Stimulated activated CD8-positive, alpha-beta memory T cell treated with anti-CD3 and anti-CD28 coated beads, Interleukin-4, amount 100 ng/mL, for 1 hour (primary cell): ENCODE results near the gene BTBD2.
"Not testable (repeated sequence)": the region's sequence is repeated elsewhere in the genome, so short reads cannot be mapped to it uniquely, and the experiment has no call there.

Source experiments
- DNase-seq, 2 donors: peaks; one replicate each; pipeline ENCODE4 v3.0.0-alpha.2; 2020; ENCODE audit warnings: low read depth in 2 of 2, low spot score in 1 of 2

The BTBD2 gene

DNA sequence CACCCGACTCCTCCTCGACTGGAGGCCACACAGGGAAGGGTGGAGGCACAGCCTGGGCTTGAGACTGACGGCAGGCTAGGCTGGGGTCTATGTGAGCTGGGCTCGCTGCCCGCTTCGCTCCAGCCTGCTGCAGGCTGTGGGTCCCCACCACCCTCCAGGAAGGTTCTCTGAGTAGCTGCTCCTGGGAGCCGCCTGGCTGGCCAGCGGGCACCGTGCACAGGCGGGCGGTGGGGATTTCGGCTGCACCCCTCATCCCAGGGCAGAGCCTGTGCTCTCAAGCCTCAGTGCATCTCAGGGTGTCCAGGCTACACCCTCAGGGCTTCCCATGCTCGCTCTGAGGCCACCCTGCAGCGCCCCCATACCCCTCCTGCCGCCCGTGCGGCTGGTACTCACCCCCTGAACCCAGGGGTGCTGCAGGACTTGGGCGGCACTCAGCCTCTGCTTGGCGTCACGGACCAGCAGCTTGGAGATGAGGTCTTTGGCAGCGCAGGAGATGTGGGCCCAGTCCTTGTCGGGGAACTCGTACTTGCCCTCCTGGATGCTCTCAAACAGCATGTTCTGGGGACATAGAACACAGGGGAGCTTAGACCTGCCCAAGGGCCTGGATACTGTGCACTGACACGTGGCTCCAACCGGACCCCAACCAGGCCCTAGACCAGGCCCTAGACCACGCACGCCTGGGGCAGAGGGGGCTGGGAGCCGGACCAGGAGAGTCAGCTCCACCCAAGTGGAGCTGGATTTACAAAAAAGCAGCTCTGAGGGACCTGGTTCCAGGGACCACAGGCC, 25.3 kb upstream of the BTBD2 start:
- DNase-seq, result no peak

DNA sequence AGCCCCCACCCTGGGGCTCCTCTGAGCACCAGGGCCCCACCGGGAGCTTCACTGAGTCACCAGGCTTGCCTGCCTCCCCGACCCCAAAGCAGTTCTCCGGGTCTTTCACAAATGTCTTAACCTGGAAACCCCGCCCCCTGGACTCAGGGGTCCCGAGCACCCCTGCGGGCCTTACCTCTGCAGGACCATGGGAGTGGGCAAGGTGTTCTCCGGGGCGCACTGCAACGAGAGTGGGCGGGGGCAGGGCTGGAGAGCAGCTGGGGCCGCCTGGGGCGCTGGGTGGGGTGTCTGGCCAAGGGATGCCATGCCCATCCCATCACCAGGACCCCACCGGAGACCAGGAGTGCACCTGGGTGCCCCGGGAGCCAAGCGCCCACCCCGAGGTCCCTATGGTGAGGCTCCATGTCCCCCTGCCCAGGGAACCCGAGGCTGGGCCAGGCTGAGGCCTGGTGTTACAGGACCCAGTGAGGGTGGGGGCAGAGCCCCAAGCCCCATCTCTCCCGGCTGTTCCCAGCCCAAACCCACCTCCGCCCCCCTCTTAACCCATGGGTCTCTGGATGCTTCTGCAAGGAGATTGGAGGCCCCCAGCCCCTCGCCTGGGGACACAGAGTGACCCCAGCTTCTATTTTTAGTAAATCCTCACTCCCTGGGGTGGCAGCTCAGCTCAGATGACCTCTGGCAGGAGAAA, 24.6 kb upstream of the BTBD2 start:
- DNase-seq, result no peak

DNA sequence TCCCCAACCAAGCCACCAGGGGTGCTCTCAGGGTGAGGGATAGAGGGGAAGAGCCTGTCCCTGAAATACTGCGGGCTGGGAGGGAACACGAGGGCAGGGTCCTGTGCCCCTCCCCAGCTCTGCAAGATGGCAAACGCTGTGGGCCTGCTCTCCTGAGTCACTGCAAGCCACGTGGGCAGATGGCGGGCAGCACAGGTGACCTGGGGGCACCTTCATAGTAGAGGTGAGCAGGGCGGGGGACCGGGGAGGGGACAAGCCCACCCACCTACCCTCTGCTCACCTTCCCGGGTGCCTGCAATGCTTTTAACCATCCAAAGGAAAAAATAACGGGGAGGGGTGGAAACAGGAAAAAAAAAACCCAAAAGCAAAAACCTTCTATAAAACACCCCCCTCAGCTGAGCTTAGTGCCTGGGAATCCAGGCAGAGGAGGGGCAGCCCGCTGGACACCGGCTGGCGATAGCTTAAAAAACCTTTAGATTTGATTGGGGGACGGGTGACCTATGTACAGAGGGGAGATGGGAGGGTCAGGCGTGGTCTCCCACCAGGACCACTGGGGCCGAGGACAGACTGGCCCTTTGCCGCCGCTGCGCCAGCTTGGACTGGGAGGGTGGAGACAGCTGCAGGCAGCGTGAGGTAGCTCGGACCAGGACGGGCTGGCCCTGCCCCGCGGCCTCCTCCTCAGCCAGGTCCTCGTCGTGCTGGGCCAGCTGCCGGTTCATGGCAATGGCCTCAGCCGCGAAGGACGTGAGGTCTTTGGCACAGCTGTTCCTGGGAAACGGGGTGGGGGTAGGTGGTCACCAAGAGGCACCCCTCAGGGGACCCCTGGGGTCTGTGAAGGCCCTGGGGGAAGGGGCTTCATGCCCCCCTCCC, 23.8 kb upstream of the BTBD2 start:
- DNase-seq, result no peak

DNA sequence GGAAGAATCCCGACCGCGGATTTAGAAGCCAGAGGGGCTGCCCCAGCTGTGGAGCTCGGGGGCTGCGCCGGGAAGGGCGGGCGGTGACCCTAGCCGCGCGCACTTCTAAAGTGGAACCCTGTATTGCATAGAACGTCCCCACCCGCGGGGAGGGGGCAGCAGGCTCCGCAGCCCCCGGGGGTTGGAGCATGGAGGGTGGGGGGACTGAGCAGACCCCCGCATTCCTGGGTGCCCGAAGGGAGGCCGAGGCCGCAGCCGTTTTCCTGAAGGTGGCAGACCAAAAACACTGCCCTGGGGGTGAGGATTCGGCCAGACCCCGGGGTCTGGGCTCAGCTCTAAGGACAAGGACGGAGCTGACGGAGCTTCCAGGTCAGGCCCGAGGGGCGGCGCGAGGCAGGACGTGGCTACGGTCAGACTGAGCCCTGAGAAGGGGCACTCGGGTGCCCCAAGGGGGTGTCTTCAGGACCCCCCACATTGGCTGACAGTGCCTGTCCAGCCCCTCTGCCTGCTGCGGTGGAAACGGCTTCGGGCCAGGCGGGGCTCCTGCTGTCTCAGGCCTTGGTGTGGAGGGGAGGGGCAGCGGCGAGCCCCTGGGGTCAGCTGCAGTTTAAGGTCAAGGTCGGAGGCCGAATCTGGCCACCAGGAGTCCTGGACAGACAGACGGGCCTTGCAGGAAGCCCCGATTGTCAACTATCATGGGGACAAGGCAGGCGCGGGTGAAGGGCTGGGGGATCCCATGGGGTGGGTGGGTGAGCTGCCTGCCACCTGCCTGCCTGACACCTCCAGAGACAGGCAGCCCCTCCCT, 23.0 kb upstream of the BTBD2 start:
- no peak for DNase-seq

DNA sequence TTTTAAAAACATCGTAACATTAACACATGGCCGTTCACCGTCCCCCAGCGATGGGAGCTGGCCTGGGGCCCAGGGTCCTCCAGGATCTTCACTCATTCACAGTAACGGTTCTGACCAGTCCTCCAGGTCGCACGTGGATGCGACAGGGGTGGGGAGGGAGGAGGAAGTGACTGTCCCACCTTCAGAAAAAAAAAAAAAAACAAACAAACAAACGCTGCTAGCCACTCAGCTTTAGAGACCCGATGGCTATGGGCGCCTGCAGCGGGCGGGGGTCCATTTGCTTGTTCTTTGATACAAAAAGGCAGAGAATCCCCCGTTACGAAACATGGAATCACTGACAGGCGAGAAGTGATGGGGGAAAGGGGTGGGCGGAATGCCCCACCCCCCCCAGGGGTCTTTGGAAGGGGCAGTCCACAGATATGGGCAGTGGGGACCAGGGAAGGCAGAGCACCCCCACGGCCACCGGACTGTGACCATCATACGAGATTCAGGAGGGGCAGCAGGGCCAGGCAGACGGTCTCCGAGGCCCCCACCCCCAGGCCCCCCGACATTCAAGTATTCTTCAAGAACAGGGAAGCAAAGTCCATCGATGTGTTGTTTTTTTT, 22.2 kb upstream of the BTBD2 start:
- no peak for DNase-seq

DNA sequence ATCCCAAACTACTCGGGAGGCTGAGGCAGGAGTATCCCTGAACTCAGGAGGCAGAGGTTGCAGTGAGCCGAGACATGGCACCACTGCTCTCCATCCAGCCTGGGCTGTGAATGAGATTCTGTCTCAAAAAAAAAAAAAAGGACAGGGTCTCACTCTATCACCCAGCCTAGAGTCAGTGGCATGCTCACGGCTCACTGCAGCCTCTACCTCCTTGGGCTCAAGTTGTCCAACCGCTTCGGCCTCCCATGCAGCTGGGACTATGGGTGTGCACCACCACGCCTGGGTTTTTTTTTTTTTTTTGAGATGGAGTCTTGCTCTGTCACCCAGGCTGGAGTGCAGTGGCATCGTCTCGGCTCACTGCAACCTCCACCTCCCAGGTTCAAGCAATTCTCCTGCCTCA, 20.9 kb upstream of the BTBD2 start:
- no peak for DNase-seq

DNA sequence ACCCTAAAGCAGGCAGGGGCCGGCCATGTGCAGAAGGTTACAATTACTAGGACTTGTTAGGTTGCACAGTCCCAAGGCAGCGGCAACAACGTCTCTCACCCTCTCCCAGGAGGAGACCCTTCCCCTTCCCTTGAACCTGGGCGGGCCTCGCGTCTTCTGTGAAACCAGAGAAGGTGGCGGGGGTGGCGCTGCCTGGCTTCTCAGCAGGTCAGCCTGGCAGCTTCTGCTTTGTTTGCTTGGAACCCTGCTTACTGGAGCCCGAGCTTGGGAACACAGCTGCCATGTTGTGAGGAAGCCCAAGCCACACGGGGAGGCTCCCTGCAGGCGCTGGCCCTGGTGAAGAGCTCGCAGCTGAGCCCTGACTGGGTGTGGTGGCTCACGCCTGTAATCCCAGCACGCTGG, 20.1 kb upstream of the BTBD2 start:
- no peak for DNase-seq

DNA sequence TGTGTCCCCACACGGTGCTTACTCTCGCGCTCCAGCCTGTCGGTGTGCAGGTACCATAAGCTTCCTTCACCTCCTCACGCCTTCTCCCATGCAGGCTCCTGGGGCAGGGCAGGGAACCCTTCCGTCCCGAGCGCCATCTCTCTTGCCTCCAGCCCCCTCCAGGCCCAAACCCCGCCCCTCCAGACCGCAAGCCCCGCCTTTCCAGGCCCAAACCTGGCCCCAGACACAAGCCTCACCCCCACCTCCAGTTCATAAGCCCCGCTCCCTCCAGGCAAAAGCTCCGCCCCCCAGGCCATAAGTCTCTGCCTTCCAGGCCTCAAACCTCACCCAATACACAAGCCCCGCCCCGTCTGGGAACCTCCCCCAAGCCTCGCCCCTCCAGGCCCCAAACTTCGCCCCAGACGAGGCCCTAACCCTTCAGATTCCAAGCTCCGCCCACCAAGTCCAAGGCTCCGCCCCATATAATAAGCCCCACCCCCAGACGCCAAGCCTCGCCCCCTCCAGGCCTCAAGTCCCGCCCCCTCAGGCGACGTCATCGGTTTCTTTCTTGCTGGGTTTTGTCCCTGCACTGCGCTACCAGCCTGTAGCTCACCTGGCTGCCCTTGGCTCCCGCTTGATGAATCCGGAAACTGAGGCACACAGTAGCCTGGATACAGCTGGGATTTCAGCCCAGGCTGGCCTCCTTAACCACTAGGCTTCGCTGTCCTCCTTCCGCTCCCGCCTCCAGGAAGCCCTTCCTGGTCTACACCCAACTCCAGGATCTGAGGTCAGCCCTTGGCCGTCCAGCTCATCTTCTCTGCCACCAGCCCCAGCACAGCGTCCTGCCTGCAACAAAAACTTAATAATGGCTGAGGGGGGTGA, 19.4 kb upstream of the BTBD2 start:
- no peak for DNase-seq

DNA sequence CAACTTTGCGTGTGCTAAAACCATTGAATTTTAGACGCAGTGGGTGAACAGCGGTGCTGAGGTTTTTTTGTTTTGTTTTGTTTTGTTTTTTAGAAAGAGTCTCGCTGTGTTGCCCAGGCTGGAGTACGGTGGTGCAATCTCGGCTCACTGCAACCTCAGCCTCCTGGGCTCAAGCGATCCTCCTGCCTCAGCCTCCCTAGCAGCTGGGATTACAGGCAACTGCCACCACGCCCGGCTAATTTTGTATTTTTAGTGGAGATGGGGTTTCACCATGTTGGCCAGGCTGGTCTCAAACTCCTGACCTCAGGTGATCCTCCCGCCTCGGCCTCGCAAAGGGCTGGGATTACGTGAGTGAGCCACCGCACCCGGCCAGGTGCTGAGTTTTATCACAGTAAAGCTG, 18.7 kb upstream of the BTBD2 start:
- not testable (repeated sequence) for DNase-seq

DNA sequence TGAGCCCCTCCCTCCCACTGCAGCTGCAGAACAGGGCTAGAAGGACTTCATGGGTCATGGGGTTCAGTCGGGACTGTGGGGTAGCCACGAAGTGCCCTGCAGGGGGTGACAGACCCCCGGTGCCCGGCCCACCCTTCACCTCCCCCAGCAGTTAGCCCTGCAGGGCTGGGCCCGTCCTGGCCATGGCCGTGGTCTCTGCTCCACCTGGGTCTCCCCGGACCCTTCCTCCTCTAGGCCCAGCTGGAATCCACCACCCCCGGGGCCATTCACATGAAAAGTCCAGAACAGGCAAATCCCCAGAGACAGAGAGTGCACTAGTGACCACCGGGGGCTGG, 18.3 kb upstream of the BTBD2 start:
- DNase-seq, result no peak

DNA sequence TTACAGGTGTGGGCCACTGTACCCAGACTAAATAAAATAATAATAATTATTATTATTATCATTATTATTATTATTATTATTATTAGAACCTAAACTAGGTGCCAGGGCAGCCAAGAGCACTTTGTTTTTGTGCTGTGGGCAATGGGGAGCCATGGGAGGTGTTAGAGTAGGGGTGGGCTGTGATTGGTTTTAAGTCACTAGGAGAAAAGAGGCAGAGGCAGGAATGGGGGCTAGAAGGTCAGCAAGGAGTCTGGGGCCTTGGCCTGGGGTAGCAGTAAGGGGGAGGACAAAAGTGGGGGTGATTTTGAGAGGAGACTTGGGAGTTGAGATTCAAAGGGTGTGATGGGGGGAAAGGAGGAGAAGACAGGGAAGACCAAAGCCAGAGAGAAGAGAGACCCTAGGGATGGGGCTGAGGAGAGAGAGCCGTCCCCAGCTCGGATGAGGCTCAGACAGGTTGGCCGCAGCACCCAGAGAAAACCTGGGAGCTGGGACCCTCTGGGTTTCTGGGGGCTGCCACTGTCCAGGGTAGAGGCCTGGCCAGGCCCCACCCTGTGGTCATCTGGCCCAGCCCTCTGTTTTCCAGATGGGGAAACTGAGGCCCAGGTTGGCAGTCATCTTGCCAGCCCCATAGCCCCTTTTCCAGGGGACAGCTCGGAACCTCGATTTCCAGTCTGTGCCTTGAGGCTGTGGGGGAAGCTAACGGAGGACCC, 17.8 kb upstream of the BTBD2 start:
- no peak for DNase-seq

DNA sequence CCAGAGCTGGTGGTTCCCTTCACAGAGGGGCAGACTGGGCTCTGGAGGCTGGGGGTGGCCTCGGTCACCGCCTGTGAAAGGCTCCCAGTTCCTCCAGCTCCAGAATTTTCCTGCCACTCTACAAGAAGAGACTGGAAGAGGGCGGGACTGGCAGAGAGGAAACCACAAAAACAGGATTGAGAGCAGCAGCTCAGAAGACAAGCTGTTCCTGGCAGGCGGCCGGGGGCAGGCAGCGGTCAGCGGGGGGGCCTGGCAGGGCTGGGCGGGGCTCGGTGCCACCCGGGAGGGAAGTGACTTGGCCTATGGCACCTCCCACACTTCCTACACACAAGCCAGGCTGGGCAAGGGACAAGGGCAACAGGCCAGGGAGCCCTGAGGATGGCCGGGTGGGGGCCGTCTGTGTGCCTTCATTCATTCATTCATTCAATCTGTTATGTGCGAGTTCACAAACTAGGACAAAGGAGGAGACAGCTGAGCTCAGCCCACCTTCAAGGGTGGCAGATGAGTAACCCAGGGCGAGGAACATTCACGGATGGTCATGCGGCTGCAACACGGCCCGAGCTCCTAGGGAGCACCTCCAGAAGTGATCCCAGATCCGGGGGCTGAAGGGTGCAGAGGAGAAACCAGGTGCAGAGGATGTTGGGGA, 16.9 kb upstream of the BTBD2 start:
- no peak for DNase-seq

DNA sequence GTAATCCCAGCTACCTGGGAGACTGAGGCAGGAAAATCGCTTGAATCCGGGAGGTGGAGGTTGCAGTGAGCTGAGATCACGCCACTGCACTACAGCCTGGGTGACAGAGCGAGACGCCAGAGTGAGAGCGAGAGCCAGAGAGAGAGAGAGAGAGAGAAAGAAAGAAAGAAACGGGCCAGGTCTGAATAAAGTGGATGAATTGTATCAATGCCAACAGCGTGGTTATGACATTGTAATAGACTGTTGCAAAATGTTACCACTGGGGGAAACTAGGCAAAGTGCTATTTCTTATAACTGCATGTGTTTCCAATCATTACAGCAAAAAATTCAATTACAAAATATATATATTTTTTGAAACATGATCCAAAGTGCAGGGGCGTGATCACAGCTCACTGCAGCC, 11.8 kb upstream of the BTBD2 start:
- no peak for DNase-seq

DNA sequence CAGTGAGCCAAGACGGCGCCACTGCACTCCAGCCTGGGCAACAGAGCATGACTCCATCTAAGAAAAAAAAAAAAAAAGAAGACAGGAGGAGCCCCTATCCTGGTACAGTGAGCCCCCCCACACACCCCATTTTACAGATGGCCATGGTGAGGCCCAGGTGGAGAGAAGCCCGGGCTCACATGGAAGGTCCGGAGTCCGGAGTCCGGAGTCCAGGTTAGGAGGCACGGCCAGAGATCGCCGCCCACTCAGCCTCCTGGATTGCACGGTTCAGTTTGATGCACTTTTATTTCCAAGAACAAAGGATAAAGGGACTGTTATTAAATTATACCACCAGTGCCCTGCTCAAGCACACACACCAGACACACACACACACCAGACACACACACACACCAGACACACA, 11.3 kb upstream of the BTBD2 start:
- DNase-seq, result no peak

DNA sequence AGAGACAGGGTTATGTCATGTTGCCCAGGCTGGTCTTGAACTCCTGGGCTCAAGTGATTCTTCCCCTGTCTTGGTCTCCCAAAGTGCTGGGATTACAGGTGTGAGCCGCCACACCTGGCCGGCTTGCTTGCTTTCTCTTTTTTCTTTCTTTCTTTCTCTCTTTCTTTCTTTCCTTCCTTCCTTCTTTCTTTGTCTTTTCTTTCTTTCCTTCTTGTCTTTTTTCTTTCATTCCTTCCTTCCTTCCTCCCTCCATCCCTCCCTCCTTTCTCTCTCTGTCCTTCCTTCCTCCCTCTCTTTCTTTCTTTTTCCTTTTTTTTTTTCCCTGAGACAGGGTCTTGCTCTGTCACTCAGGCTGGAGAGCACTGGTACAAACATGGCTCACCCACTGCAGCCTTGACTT, 6.8 kb upstream of the BTBD2 start:
- no peak for DNase-seq

DNA sequence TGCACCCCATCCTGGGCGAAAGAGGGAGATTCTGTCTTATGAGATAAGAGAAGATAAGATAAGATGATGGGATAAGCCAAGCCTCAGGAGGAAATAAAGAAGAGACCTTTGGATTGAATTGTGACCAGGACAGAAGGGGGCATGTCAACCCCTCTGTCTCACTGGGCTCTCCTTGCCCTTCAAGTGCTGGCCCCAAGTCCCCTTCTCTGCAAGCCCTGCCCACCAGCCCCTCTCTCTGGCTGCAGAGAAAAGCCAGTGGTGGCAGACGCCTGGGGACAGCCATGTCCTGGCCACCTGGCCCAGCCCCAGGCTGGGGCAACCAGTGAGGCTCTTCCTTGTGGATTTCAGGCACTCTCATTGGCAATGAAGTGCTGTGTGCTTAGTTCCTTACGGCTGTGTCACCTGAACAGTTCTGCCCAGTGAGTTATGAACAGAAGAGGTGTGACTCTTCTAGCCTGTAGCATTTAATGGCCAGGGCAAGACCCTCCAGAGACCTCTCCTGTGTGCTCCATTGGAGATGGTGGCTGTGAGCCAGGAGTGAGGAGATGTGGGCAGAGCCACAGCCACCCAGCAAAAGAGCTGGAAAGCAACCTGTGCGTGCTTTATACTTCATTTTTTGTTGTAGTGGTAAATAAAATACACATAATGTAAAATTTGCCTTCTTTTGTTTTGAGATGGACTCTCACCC, 6.1 kb upstream of the BTBD2 start:
- no peak for DNase-seq

DNA sequence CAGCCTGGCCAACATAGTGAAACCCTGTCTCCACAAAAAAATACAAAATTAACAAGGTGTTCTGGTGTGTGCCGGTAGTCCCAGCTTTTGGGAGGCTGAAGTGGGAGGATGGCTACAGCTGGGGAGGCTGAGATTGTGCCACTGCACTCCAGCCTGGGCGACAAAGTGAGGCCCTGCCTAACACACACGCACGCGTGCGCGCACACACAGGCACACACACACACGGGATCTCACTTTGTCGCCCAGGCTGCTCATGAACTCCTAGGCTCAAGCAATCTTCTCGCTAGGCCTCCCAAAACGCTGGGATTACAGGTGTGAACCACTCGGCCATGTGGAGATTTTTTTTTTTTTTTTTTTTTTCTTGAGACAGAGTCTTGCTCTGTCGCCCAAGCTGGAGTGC, 3.2 kb upstream of the BTBD2 start:
- no peak for DNase-seq
